Small intestine (tissue), 7 donors: ENCODE results near the gene FABP6. TPM values are rescaled to one million over a fixed set of nuclear protein-coding genes. Genes with fewer than 3 reads are reported as not detected.

Source experiments
- DNase-seq, 2 donors: peaks; one replicate each; pipeline versions ENCODE4 v3.0.0 to v3.0.0-alpha.2; 2013
- FAIRE-seq: peaks from 2 replicates; lab custom pipeline; 2012; peaks lifted over from hg19 to GRCh38; lab: Jason Lieb, UNC
- H3K27ac ChIP-seq, 3 donors: one replicate each; pipeline ENCODE4 v1.5.1; 2013; ENCODE audit warnings: low read length in 2 of 3, mild to moderate bottlenecking in 2 of 3, control low read depth in 1 of 3, inconsistent platforms in 1 of 3, low read depth in 1 of 3, moderate library complexity in 1 of 3
- H3K27me3 ChIP-seq, 3 donors: one replicate each; pipeline ENCODE4 v1.6.1; 2013; ENCODE audit warnings: low read length in 3 of 3, inconsistent platforms in 1 of 3; ENCODE audit not compliant: control insufficient read depth in 3 of 3, insufficient read depth in 3 of 3
- H3K36me3 ChIP-seq, 3 donors: one replicate each; pipeline ENCODE4 v1.6.1; 2013; ENCODE audit warnings: low read length in 3 of 3, inconsistent platforms in 1 of 3, low read depth in 1 of 3, mild to moderate bottlenecking in 1 of 3, moderate library complexity in 1 of 3; ENCODE audit not compliant: control insufficient read depth in 3 of 3, insufficient read depth in 2 of 3
- H3K4me1 ChIP-seq, 3 donors: one replicate each; pipeline ENCODE4 v1.6.1; 2013; ENCODE audit warnings: low read length in 2 of 3, inconsistent platforms in 1 of 3, low read depth in 1 of 3, mild to moderate bottlenecking in 1 of 3, moderate library complexity in 1 of 3; ENCODE audit not compliant: control insufficient read depth in 3 of 3, insufficient read depth in 2 of 3
- H3K4me3 ChIP-seq, 3 donors: one replicate each; pipeline ENCODE4 v1.5.1; 2013; ENCODE audit warnings: low read length in 3 of 3, control low read depth in 1 of 3, inconsistent platforms in 1 of 3, low read depth in 1 of 3, mild to moderate bottlenecking in 1 of 3, moderate library complexity in 1 of 3
- H3K9me3 ChIP-seq, 2 donors: one replicate each; pipeline ENCODE4 v1.6.1; 2013; ENCODE audit warnings: low read depth in 1 of 2, low read length in 1 of 2; ENCODE audit not compliant: control insufficient read depth in 2 of 2, insufficient read depth in 1 of 2
- WGBS, 3 donors: extraction: QIAGEN DNeasy Blood & Tissue Kit; methylation state at CpG; one replicate each; pipeline ENCODE4 v1.1.7; 2013; 5-methylcytosine and 5-hydroxymethylcytosine counted together
- polyA plus RNA-seq, 4 donors: library from polyadenylated mRNA; stranded (reverse) in 3 of 4; unstranded in 1 of 4; fragments of 200-250 nt in 3 of 4; fragments of 120-200 nt in 1 of 4; gene quantifications; one replicate each; pipeline versions ENCODE4 v1.2.1 to v1.2.3, GENCODE V29; 2013
- donor health status: healthy with polysubstance abuse.
- donor health status: control.
- donor health status: control.
- donor health status: Bipolar disorder and iron deficiency.
- donor health status: healthy.

The FABP6 gene
- polyA plus RNA-seq, 4 donors: 1.5 to 201 TPM; not detected in 2

DNA sequence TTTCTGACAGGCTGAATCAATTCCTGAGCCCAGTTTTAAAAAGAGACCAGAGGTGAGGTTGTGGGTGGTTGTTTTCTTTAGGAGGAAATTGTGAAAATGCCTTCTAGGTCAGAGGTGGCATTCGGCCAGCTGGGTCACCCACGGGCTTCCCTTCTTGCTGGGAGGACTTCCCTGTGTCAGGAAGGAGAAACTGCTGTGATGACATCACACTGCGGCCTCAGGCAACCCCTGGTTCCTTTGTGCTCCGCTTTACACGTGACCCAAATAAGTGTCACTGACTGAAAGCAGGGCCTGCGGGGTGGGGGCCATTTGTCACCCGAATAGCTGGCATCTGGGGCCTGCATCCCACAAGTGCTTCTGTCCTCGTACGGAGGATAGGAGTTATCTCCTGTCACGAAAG, 39.7 kb downstream of the FABP6 start:
- FAIRE-seq (no peak), DNase-seq (no peak)
- peaks cover 0 to 48% (median 0%) of the 10 kb centered on the region in 3 donors for H3K36me3 ChIP-seq
- no peaks in the 10 kb centered on the region for H3K27me3 ChIP-seq
- H3K27ac ChIP-seq: peak overlapping the region in 1 of 3 donors; percentile 47
- H3K9me3 ChIP-seq: no peaks in the 10 kb centered on the region
- WGBS, 3 donors: 57 to 73% (median 71%) methylated on average over 10 of the region's 10 CpGs
- H3K4me3 ChIP-seq: no peak overlapping the region
- H3K4me1 ChIP-seq: peaks cover 0 to 1% (median 0%) of the 10 kb centered on the region in 3 donors

- Histone ChIP-seq H3K27me3 (no peaks in the 10 kb centered on the region), H3K27ac (no peak overlapping the region), H3K36me3 (peaks cover 0 to 59% (median 0%) of the 10 kb centered on the region in 3 donors), H3K4me3 (no peak overlapping the region), H3K9me3 (no peaks in the 10 kb centered on the region), H3K4me1 (no peaks in the 10 kb centered on the region)
- FAIRE-seq (no peak), DNase-seq (no peak)
- WGBS, 3 donors: 67 to 72% (median 72%) methylated on average over 4 of the region's 4 CpGs
These were observed 41.4 kb downstream of the FABP6 start for GRCh38 chr5:160270704-160271103.

DNA sequence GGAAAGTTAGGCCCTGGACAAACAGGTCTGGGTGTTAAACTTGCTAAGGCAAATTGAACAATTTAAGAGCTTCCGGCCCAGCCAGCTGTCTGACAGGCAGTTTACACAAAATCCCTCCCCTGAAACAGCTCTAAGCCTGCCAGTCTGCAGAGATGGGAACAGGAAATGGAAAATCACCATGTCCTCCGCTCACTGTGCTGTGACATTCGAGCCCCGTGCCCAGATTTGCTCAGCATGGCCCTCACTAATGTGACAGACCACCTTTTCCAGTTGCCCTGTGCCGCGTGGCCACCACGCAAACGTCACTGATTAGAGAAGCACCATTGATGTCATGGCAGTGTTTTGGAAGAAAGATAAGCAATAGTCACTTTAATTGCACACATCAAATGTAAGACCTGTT, 42.1 kb downstream of the FABP6 start:
- 44 to 79% (median 61%) methylated on average over 8 of the region's 8 CpGs for WGBS, 3 donors
- Histone ChIP-seq H3K27ac (peak overlapping the region in 1 of 3 donors; percentile 23), H3K27me3 (no peaks in the 10 kb centered on the region), H3K4me1 (no peaks in the 10 kb centered on the region), H3K36me3 (peaks cover 0 to 57% (median 0%) of the 10 kb centered on the region in 3 donors), H3K9me3 (no peaks in the 10 kb centered on the region), H3K4me3 (no peak overlapping the region)
- no peak for DNase-seq
- FAIRE-seq: no peak

- WGBS, 3 donors: 53 to 83% (median 63%) methylated on average over 6 of the region's 6 CpGs
- FAIRE-seq (no peak), DNase-seq (no peak)
- Histone ChIP-seq H3K9me3 (no peaks in the 10 kb centered on the region), H3K27ac (peak overlapping the region in 1 of 3 donors; percentile 23), H3K27me3 (no peaks in the 10 kb centered on the region), H3K4me3 (no peak overlapping the region), H3K4me1 (no peaks in the 10 kb centered on the region), H3K36me3 (peaks cover 0 to 55% (median 0%) of the 10 kb centered on the region in 3 donors)
These were observed 42.5 kb downstream of the FABP6 start for GRCh38 chr5:160271836-160272235.

DNA sequence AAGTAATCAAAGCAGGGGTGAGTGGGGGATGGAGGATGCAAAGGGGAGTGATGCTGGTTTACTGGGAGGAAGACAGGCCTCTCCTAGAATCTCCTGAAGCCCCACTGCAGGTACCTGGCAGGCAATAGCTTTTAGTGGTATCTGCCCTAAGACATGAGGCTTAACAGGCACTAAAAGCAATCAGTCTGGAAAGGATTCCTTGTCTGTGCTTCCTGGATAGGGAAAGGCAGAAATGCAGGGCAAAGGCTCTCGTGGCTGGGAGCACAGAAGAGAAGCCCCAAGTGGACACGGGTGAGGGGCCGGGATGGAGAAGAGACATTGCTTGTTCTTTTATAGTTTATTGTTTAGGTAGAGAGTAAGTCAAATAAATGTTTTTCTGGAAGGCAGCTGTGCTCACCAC, 43.0 kb downstream of the FABP6 start:
- peaks cover 0 to 58% (median 0%) of the 10 kb centered on the region in 3 donors for H3K36me3 ChIP-seq
- no peaks in the 10 kb centered on the region for H3K27me3 ChIP-seq
- no peak overlapping the region for H3K27ac ChIP-seq
- no peaks in the 10 kb centered on the region for H3K9me3 ChIP-seq
- 71 to 86% (median 76%) methylated on average over 3 of the region's 3 CpGs for WGBS, 3 donors
- no peak overlapping the region for H3K4me3 ChIP-seq
- FAIRE-seq (no peak), DNase-seq (no peak)
- H3K4me1 ChIP-seq: no peaks in the 10 kb centered on the region

GRCh38 chr5:160272889-160273288, 43.6 kb downstream of the FABP6 start:
- Histone ChIP-seq H3K36me3 (peaks cover 0 to 63% (median 0%) of the 10 kb centered on the region in 3 donors), H3K4me1 (no peaks in the 10 kb centered on the region), H3K27ac (no peak overlapping the region), H3K4me3 (no peak overlapping the region), H3K9me3 (no peaks in the 10 kb centered on the region), H3K27me3 (no peaks in the 10 kb centered on the region)
- FAIRE-seq: no peak
- 87 to 90% (median 90%) methylated on average over 2 of the region's 2 CpGs for WGBS, 3 donors
- no peak for DNase-seq

- whole genome bisulfite sequencing, 3 donors: 68 to 77% (median 70%) methylated on average over 5 of the region's 5 CpGs
- FAIRE-seq (no peak), DNase-seq (no peak)
- Histone ChIP-seq H3K27me3 (no peaks in the 10 kb centered on the region), H3K4me1 (peaks cover 0 to 3% (median 0%) of the 10 kb centered on the region in 3 donors), H3K9me3 (no peaks in the 10 kb centered on the region), H3K4me3 (no peak overlapping the region), H3K36me3 (peaks cover 0 to 63% (median 0%) of the 10 kb centered on the region in 3 donors), H3K27ac (no peak overlapping the region)
These were observed 45.2 kb downstream of the FABP6 start for GRCh38 chr5:160274483-160274931.

DNA sequence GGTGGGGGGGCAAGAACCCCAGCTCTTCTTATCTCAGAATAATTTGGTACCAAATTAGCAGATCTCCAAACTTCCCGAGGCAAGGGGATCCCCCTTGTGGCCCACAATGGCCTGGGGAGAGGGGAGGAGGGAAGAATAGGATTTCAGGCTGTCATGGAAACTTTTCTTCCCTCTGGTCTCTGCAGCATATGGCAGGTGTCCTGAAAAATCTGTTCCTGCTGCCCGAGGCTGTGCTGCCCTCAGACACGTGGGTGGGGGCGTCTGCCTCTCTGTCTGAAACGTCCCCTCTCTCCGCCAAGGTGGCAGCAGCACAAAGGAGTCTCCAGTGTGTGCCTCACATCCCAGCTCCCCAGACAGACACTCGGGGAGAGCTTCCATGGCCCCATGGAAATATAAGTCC, 49.0 kb downstream of the FABP6 start:
- DNase-seq: no peak
- peaks cover 3 to 22% (median 5%) of the 10 kb centered on the region in 3 donors for H3K4me1 ChIP-seq
- H3K36me3 ChIP-seq: peaks cover 0 to 58% (median 0%) of the 10 kb centered on the region in 3 donors
- H3K9me3 ChIP-seq: no peaks in the 10 kb centered on the region
- 66 to 69% (median 66%) methylated on average over 7 of the region's 7 CpGs for WGBS, 3 donors
- H3K27ac ChIP-seq: no peak overlapping the region
- H3K27me3 ChIP-seq: no peaks in the 10 kb centered on the region
- FAIRE-seq: no peak
- no peak overlapping the region for H3K4me3 ChIP-seq
